Muscle of leg (tissue), 11 donors: ENCODE measurements around the gene LIG1. TPM values are rescaled to one million over a fixed set of nuclear protein-coding genes. Genes with fewer than 3 reads are reported as not detected.

ENCODE experiments used
- DNase-seq: peaks from one replicate; pipeline ENCODE4 v3.0.0; 2013
- H3K27ac ChIP-seq: one replicate; pipeline ENCODE4 v1.5.1; 2013; ENCODE audit warnings: mild to moderate bottlenecking, low read length, control low read depth
- H3K27me3 ChIP-seq: one replicate; pipeline ENCODE4 v1.6.1; 2013; ENCODE audit warnings: low read length; ENCODE audit not compliant: control insufficient read depth, insufficient read depth
- H3K36me3 ChIP-seq: one replicate; pipeline ENCODE4 v1.6.1; 2013; ENCODE audit warnings: low read length; ENCODE audit not compliant: control insufficient read depth, insufficient read depth
- H3K4me1 ChIP-seq: one replicate; pipeline ENCODE4 v1.6.1; 2013; ENCODE audit warnings: low read length; ENCODE audit not compliant: control insufficient read depth, insufficient read depth
- H3K4me3 ChIP-seq: one replicate; pipeline ENCODE4 v1.5.1; 2013; ENCODE audit warnings: low read length, control low read depth
- H3K9me3 ChIP-seq: replicated peaks from 2 replicates; pipeline ENCODE4 v1.6.1; 2013; ENCODE audit warnings: low read depth, low read length; ENCODE audit not compliant: control insufficient read depth
- WGBS: methylation state at CpG from one replicate; pipeline ENCODE4 v1.1.5; 2013; ENCODE audit warnings: missing lambda C conversion rate; ENCODE audit not compliant: insufficient coverage; 5-methylcytosine and 5-hydroxymethylcytosine counted together
- polyA plus RNA-seq, 8 donors: library from polyadenylated mRNA; unstranded; fragments of 120-200 nt; gene quantifications; one replicate each; pipeline versions ENCODE4 v1.2.1 to v1.2.3, GENCODE V29; 2013; ENCODE audit warnings: inconsistent platforms in 1 of 8, low replicate concordance in 1 of 8; ENCODE audit not compliant: insufficient read length in 8 of 8, insufficient read depth in 1 of 8
- total RNA-seq: library from RNA; stranded (reverse); fragments of 120-200 nt; gene quantifications from one replicate; pipeline ENCODE4 v1.2.4, GENCODE V29; 2013

LIG1 gene
- total and polyA plus RNA-seq, 9 donors, result 20.2 to 37.4 (median 27.9) TPM

- DNase-seq, result no peak
- WGBS, result no CpG with 5 or more reads among the region's 9 CpGs
Observed at GRCh38 chr19:48183356-48183755, 13.2 kb upstream of the LIG1 start.

GRCh38 chr19:48182434-48182833 lies 12.3 kb upstream of the LIG1 start:
- Histone ChIP-seq H3K36me3 (peaks cover 13% of the 10 kb centered on the region), H3K27me3 (no peaks in the 10 kb centered on the region), H3K4me3 (no peak overlapping the region), H3K27ac (no peak overlapping the region), H3K4me1 (no peaks in the 10 kb centered on the region), H3K9me3 (peaks cover 9% of the 10 kb centered on the region)
- DNase-seq, result no peak
- WGBS, result 92% methylated on average over 38 of the region's 38 CpGs

More at GRCh38 chr19:48183356-48183755, 13.2 kb upstream of the LIG1 start:
- no peaks in the 10 kb centered on the region for H3K27me3 ChIP-seq
- H3K4me3 ChIP-seq, result no peak overlapping the region
- no peak overlapping the region for H3K27ac ChIP-seq
- H3K9me3 ChIP-seq, result peaks cover 9% of the 10 kb centered on the region
- H3K36me3 ChIP-seq, result peaks cover 19% of the 10 kb centered on the region
- H3K4me1 ChIP-seq, result no peaks in the 10 kb centered on the region

GRCh38 chr19:48181505-48181904 lies 11.4 kb upstream of the LIG1 start:
- WGBS, result 94% methylated on average over 2 of the region's 5 CpGs
- Histone ChIP-seq H3K4me1 (no peaks in the 10 kb centered on the region), H3K9me3 (peaks cover 9% of the 10 kb centered on the region), H3K36me3 (peaks cover 13% of the 10 kb centered on the region), H3K27me3 (no peaks in the 10 kb centered on the region), H3K4me3 (no peak overlapping the region), H3K27ac (no peak overlapping the region)
- DNase-seq, result no peak

GRCh38 chr19:48176226-48176625 lies 6.1 kb upstream of the LIG1 start:
- no CpG with 5 or more reads among the region's 3 CpGs for WGBS
- Histone ChIP-seq H3K36me3 (peaks cover 40% of the 10 kb centered on the region), H3K9me3 (peaks cover 3% of the 10 kb centered on the region)

GRCh38 chr19:48175578-48175977 lies 5.4 kb upstream of the LIG1 start:
- Histone ChIP-seq H3K27me3 (no peaks in the 10 kb centered on the region), H3K36me3 (peaks cover 40% of the 10 kb centered on the region), H3K4me3 (no peak overlapping the region), H3K4me1 (peaks cover 12% of the 10 kb centered on the region), H3K9me3 (no peaks in the 10 kb centered on the region), H3K27ac (no peak overlapping the region)
- DNase-seq, result no peak
- WGBS, result 95% methylated on average over 8 of the region's 10 CpGs

More at GRCh38 chr19:48176226-48176625, 6.1 kb upstream of the LIG1 start:
- DNase-seq, result no peak
- H3K27me3 ChIP-seq, result no peaks in the 10 kb centered on the region
- no peak overlapping the region for H3K4me3 ChIP-seq
- H3K4me1 ChIP-seq, result peaks cover 7% of the 10 kb centered on the region
- H3K27ac ChIP-seq, result no peak overlapping the region

GRCh38 chr19:48174445-48175030 lies 4.4 kb upstream of the LIG1 start:
- peaks cover 12% of the 10 kb centered on the region for H3K4me1 ChIP-seq
- no peak for DNase-seq
- no peak overlapping the region for H3K4me3 ChIP-seq
- H3K27me3 ChIP-seq, result no peaks in the 10 kb centered on the region
- WGBS, result 80% methylated on average over 1 of the region's 6 CpGs
- peaks cover 37% of the 10 kb centered on the region for H3K36me3 ChIP-seq
- H3K9me3 ChIP-seq, result no peaks in the 10 kb centered on the region
- H3K27ac ChIP-seq, result no peak overlapping the region

- no peaks in the 10 kb centered on the region for H3K9me3 ChIP-seq
- DNase-seq, result no peak
- peaks cover 34% of the 10 kb centered on the region for H3K36me3 ChIP-seq
- no peak overlapping the region for H3K4me3 ChIP-seq
- H3K27me3 ChIP-seq, result no peaks in the 10 kb centered on the region
- WGBS, result 80% methylated on average over 36 of the region's 37 CpGs
- peaks cover 12% of the 10 kb centered on the region for H3K4me1 ChIP-seq
- H3K27ac ChIP-seq, result no peak overlapping the region
Observed at GRCh38 chr19:48171710-48172109, 1.6 kb upstream of the LIG1 start.

- Histone ChIP-seq H3K36me3 (peaks cover 28% of the 10 kb centered on the region), H3K9me3 (no peaks in the 10 kb centered on the region), H3K27me3 (no peaks in the 10 kb centered on the region), H3K4me3 (peak overlapping the region; percentile 65), H3K27ac (peak overlapping the region; percentile 98), H3K4me1 (peaks cover 12% of the 10 kb centered on the region)
- DNase-seq, result peak; percentile 44
- WGBS, result under 1% methylated on average over 20 of the region's 21 CpGs
Observed at GRCh38 chr19:48170817-48171347, 738 bp upstream of the LIG1 start.

- peak overlapping the region; percentile 98 for H3K27ac ChIP-seq
- H3K36me3 ChIP-seq, result peaks cover 20% of the 10 kb centered on the region
- 0% methylated on average over 5 of the region's 15 CpGs for WGBS
- no peaks in the 10 kb centered on the region for H3K27me3 ChIP-seq
- DNase-seq, result no peak
- peaks cover 12% of the 10 kb centered on the region for H3K4me1 ChIP-seq
- H3K9me3 ChIP-seq, result no peaks in the 10 kb centered on the region
- peak overlapping the region; percentile 65 for H3K4me3 ChIP-seq
Observed at GRCh38 chr19:48169578-48169938, 586 bp downstream of the LIG1 start.

- Histone ChIP-seq H3K36me3 (peaks cover 17% of the 10 kb centered on the region), H3K27ac (no peak overlapping the region), H3K27me3 (no peaks in the 10 kb centered on the region), H3K4me3 (no peak overlapping the region), H3K9me3 (no peaks in the 10 kb centered on the region), H3K4me1 (peaks cover 12% of the 10 kb centered on the region)
- DNase-seq, result no peak
- 100% methylated on average over 2 of the region's 5 CpGs for WGBS
Observed at GRCh38 chr19:48168689-48169088, 1.5 kb downstream of the LIG1 start.
